Activated effector memory CD4-positive, alpha-beta T cell treated with Interleukin-2 at 50 U/mL for 16 hours (primary cell): ENCODE measurements around the gene IFIT2.
"Not testable (repeated sequence)": the region's sequence is repeated elsewhere in the genome, so short reads cannot be mapped to it uniquely, and the experiment has no call there.

Source experiments
- DNase-seq: peaks from one replicate; pipeline ENCODE4 v3.0.0-alpha.2; 2020

The IFIT2 gene

DNA sequence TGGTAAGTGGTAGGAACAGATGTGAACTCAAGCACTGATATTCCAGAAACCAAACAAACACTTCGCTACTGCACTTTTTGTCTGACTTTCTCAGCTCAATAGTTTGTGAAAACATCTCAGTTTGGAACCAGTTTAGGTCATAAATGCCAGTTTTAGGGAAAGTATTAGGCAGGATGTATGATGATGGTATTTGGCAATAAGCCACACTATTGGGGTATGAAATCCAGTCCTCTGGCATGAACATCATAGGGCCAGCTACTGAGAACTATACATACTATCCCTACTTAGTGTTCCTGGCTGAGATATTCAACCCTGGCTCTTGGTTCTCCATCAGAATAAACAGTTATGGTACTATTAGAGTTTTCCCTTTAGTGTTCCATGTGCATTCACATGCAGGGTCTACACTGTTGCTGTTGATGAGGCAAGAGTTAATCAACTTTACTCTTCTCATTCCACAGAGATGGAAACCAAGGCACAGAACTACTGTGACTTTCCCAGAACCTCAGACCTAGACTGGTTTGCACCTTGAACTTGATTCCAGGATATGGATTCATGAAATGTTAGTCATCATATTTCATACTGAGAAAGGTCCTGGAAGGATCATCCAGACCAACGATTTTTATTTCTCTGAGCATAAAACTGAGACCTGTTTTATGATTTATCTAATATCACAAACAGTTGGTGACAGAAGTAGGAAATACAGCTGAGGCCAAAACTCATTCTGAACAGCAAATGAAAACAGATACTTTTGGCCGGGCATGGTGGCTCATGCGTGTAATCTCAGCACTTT, 20.0 kb upstream of the IFIT2 start:
- DNase-seq, result no peak

DNA sequence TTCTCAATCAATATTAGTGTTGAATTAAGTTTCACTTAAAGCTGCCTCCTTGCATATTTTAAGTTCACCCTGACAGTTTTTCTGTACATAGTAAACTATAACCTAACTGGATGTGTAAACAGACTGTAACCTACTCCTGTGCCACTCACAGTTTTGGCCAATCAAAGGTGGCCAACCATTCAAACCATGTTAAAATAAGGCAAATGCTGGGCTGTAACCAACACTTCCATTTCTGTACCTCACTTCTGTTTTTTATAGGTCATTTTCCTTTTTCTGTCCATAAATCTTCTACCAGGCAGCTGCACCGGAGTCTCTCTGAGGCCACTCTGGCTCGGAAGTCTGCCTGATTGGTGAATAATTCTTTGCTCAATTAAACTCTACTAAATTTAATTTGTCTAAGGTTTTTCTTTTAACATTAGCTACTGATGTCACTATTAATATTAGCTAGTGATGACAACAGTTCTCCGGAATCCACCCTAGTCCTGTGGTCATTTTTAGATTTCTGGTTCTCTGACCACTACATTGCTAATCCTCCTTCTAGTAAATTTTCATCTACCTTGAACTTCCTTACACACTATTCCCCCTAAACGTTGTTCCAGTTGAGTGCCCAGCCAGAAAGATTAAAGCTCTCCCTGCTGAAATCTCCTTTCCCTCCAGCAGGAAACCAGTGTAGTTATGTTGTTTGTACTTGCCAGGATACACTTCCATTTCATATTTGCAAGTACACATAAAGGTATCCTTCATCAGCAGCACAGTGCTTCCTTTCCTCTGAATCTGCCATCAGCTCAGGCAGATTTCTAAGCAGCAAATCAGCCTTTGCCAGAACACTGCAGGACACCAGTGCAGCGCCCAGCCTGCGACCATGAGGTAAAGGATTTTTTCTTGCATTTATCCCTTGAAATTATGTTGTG, 18.6 kb upstream of the IFIT2 start:
- DNase-seq, result no peak

GRCh38 chr10:89283936-89284475, 17.8 kb upstream of the IFIT2 start:
- no peak for DNase-seq

- not testable (repeated sequence) for DNase-seq
Measured at GRCh38 chr10:89284711-89285110, 17.1 kb upstream of the IFIT2 start.

- DNase-seq, result not testable (repeated sequence)
Measured at GRCh38 chr10:89285303-89285702, 16.5 kb upstream of the IFIT2 start.

DNA sequence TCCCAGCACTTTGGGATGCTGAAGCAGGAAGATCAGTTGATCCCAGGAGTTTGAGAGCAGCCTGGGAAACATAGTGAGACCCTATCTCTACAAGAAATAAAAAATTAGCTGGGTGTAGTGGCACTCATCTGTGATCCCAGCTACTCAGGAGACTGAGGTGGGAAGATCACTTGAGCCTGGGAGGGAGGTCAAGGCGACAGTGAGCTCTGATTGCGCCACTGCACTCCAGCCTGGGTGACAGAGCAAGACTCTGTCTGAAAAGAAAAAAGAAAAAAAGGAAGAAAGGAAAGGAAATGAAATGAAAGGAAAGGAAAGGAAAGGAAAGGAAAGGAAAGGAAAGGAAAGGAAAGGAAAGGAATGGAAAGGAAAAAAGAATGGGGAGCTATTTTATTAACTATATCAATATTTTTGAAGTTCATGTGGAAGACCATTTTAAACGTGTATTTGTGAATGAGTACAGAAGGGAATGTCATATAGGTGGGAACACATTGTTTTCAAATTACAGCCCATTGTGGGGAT, 7.1 kb upstream of the IFIT2 start:
- no peak for DNase-seq

DNA sequence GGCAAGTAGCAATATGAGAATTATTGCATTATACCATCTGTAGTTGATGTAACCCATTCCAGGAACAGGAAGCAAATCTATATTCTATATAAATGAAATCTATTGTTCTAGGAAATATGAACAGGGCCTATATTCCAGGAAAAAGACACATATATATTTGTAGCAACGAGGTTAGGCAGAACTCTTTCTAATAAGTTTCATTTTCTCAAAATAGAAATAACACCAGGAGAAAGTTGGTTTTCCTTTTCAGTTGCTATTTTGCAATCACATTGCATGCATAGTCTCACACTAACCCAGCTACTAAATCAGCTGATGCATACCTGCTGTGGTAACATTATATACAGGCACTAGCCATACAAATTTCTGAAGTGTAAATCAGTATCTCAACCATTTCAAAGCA, 6.2 kb upstream of the IFIT2 start:
- DNase-seq, result no peak

DNA sequence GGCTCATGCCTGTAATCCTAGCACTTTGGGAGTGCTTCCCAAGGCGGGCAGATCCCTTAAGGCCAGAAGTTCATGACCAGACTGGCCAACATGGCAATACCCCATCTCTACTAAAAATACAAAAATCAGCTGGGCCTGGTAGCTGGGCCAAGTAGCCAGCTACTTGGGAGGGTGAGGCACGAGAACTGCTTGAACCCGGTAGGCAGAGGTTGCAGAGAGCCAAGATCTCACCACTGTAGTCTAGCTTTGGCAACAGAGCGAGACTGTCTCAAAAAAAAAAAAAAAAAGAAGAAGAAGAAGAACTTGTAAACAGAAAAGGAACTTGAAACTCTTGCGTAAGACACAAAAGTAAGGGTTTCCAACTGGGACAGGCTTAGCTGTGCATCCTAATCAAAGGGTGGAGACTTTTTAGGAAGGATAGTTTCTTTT, 5.6 kb upstream of the IFIT2 start:
- no peak for DNase-seq

- DNase-seq, result no peak
Measured at GRCh38 chr10:89297356-89297755, 4.5 kb upstream of the IFIT2 start.

GRCh38 chr10:89297791-89298190, 4.1 kb upstream of the IFIT2 start:
- DNase-seq, result no peak

DNA sequence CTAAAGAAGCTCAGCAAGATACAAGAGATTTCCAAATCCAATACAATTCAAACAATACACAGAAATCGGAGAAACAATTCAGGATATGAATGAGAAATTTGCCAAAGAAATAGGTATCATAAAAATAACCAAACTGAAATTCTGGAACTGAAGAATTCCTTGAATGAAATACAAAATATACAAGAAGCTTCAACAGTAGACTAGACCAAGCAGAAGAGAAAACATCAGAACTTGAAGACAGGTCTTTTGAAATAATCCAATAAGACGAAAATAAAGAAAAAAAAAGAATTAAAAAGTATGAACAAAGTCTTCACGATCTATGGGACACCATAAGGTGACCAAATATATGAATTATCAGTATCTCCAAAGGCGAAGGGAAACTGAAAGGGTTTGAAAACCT, 2.8 kb upstream of the IFIT2 start:
- no peak for DNase-seq

DNA sequence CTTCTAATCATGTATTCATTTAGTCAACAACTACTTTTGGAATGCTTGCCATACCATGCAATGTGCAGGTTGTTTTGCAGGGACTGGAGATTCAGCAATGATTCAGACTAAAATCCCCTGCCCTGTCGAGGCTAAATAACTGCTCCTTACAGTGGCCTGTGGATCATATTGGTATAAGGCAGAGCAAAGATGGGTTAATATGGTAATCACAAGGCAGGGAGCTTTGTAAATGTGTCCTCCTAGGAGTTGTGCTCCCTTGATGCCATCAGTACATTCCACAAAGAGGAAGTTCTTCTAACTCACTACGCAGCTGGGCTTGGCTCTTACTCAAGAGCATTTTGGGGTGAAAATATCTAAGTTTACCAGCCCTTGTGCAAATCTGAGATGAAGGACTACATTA, 614 bp upstream of the IFIT2 start:
- DNase-seq, result no peak

GRCh38 chr10:89302625-89303024, 779 bp downstream of the IFIT2 start:
- no peak for DNase-seq

DNA sequence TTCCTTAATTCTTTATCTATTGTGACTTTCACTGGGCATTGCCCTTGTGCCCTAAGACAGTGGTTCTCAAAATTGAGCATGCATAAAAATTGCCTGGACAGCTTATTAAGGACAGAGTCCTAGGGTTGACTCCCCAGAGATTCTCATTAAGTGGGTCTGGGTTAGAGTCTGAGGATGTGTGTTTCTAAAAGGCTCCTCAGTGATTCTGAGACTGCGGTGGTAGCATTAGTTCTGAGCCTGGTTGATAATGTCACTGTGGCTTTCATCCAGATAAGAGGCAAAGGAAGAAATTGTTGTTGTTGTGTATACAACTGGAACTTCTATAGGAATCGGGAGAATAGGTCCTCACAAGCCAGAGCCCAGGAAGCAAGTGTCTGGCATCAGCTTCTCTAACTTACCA, 1.3 kb downstream of the IFIT2 start:
- DNase-seq, result no peak

GRCh38 chr10:89304026-89304425, 2.2 kb downstream of the IFIT2 start:
- DNase-seq, result no peak

DNA sequence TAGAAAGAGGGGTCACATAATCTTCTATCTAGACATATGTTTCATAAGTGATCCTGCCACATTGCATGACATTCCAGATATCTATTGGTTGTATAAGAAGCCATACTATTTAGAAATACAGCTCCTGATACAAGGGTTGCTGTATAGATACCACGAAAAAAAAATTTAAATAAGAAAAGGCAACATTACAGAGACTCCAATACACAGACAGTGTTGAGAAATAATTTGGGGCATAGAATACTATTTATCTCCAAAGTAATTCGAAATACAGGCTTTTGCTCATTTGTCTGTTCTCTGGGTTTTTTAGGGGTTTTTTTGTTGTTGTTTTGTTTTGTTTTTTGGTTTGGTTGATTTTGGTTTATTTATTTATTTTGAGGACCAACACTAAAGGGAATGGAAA, 2.6 kb downstream of the IFIT2 start:
- DNase-seq, result no peak

DNA sequence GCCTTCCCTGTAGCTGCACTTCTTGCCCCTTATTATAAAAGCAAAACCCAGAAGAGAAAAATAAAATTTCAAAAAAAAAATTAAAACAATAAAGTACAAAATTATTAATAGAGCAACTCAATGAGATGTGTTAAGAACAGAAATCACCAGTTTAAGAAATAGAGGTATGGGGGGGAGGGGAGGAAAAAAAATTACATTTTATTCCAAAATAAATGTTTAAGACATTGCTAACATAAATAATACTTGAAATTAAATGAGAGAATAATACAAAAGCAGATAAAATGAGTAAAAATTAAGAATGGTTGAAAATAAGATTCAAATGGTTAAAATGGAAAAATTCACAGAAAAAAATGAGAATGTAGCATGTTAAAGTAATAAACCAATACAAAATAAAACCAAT, 3.1 kb downstream of the IFIT2 start:
- DNase-seq, result no peak

- no peak for DNase-seq
Measured at GRCh38 chr10:89305766-89306433, 4.1 kb downstream of the IFIT2 start.

GRCh38 chr10:89306434-89307268, 4.8 kb downstream of the IFIT2 start:
- no peak for DNase-seq

DNA sequence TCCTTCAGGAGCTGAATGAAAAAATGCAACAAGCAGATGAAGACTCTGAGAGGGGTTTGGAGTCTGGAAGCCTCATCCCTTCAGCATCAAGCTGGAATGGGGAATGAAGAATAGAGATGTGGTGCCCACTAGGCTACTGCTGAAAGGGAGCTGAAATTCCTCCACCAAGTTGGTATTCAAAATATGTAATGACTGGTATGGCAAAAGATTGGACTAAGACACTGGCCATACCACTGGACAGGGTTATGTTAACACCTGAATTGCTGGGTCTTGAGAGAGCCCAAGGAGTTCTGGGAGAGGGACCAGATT, 5.4 kb downstream of the IFIT2 start:
- no peak for DNase-seq

DNA sequence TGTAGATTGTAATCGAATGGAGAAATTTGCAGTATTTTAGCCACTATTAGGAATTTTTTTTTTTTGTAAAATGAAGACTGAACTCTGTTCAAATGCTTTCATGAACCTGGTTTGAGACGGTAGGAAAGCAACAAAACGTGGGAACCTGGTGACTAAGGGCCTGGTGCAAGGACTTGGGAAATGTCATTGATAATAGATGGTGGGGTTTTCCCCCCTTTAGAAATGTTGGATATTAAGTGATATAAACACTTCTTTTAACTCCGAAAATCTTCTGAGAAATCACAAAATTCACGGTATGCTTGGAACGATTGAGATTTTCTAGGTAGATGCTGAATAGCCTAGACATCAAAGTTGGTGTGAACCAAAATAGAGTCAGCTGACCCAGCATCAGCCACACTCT, 6.4 kb downstream of the IFIT2 start:
- no peak for DNase-seq

- DNase-seq, result no peak
Measured at GRCh38 chr10:89308736-89309135, 6.9 kb downstream of the IFIT2 start.
